Endothelial cell (in vitro differentiated cells): Measurements from ENCODE around the gene TMEM181. TPM values are rescaled to one million over a fixed set of nuclear protein-coding genes. Genes with fewer than 3 reads are reported as not detected.
"Not testable (repeated sequence)": the region's sequence is repeated elsewhere in the genome, so short reads cannot be mapped to it uniquely, and the experiment has no call there.

Experiments used
- DNase-seq: peaks from one replicate; pipeline ENCODE4 v3.0.0; 2021; ENCODE audit warnings: low spot score
- H3K27ac Mint-ChIP-seq: one replicate; pipeline ENCODE4 v1.8.0; 2021; ENCODE audit warnings: mixed read lengths, inconsistent platforms; ENCODE audit not compliant: unreplicated experiment
- H3K27me3 Mint-ChIP-seq: one replicate; pipeline ENCODE4 v1.8.0; 2021; ENCODE audit warnings: mild to moderate bottlenecking, moderate library complexity, mixed read lengths, inconsistent platforms; ENCODE audit not compliant: unreplicated experiment
- H3K36me3 Mint-ChIP-seq: one replicate; pipeline ENCODE4 v1.8.0; 2021; ENCODE audit warnings: mild to moderate bottlenecking, low read depth, mixed read lengths, inconsistent platforms; ENCODE audit not compliant: unreplicated experiment
- H3K4me1 Mint-ChIP-seq: one replicate; pipeline ENCODE4 v1.8.0; 2021; ENCODE audit warnings: mild to moderate bottlenecking, mixed read lengths, inconsistent platforms; ENCODE audit not compliant: unreplicated experiment
- H3K4me3 Mint-ChIP-seq: one replicate; pipeline ENCODE4 v1.8.0; 2021; ENCODE audit warnings: mild to moderate bottlenecking, mixed read lengths, inconsistent platforms; ENCODE audit not compliant: unreplicated experiment
- H3K9me3 Mint-ChIP-seq: one replicate; pipeline ENCODE4 v1.8.0; 2021; ENCODE audit warnings: mixed read lengths, inconsistent platforms; ENCODE audit not compliant: unreplicated experiment
- total RNA-seq: library from RNA; stranded (reverse); fragmentation: NEBNext Ultra II Directional; extraction: Animal tissue kit (Norgen Biotek cat#: 25700); gene quantifications from one replicate; pipeline ENCODE4 v1.2.1, GENCODE V29; 2021; ENCODE audit not compliant: unreplicated experiment
- TF ChIP-seq, protein P1 (sequence below): fragments of 200-600 bp; sonication (generic); IDR thresholded peaks from one replicate; pipeline ENCODE4 v1.5.0; 2021; ENCODE audit warnings: antibody characterized with exemption; ENCODE audit not compliant: unreplicated experiment

Gene TMEM181
- total RNA-seq, 1 donor from 2014 or later, result 29.5 TPM

DNA sequence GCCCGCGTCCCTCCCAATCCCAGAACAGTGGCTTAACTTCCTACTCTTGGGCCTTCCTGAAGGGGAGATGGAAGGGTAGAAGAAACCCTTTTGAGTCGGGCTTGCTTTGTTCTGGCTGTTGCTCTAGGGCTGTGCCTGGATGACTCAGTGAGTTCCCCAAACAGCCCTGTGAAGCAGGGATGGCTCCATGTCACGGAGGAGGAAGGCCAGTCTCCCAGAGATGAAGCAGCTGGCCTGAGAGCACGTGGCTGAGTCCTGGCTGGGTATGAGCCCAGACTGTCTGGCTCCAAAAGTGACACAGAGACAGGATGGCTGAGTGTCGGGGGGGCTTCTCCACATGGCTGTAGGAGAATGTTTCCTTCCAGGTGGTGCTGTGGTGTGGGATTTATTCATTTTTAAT, 94.6 kb downstream of the TMEM181 start:
- Mint-ChIP-seq H3K9me3 (no peaks in the 10 kb centered on the region), H3K27me3 (peaks cover 3% of the 10 kb centered on the region), H3K36me3 (no peaks in the 10 kb centered on the region), H3K4me1 (peaks cover 32% of the 10 kb centered on the region), H3K27ac (no peak overlapping the region), H3K4me3 (no peak overlapping the region)
- no peak for DNase-seq
- TF ChIP-seq, protein P1, sequence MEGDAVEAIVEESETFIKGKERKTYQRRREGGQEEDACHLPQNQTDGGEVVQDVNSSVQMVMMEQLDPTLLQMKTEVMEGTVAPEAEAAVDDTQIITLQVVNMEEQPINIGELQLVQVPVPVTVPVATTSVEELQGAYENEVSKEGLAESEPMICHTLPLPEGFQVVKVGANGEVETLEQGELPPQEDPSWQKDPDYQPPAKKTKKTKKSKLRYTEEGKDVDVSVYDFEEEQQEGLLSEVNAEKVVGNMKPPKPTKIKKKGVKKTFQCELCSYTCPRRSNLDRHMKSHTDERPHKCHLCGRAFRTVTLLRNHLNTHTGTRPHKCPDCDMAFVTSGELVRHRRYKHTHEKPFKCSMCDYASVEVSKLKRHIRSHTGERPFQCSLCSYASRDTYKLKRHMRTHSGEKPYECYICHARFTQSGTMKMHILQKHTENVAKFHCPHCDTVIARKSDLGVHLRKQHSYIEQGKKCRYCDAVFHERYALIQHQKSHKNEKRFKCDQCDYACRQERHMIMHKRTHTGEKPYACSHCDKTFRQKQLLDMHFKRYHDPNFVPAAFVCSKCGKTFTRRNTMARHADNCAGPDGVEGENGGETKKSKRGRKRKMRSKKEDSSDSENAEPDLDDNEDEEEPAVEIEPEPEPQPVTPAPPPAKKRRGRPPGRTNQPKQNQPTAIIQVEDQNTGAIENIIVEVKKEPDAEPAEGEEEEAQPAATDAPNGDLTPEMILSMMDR, result no peak

DNA sequence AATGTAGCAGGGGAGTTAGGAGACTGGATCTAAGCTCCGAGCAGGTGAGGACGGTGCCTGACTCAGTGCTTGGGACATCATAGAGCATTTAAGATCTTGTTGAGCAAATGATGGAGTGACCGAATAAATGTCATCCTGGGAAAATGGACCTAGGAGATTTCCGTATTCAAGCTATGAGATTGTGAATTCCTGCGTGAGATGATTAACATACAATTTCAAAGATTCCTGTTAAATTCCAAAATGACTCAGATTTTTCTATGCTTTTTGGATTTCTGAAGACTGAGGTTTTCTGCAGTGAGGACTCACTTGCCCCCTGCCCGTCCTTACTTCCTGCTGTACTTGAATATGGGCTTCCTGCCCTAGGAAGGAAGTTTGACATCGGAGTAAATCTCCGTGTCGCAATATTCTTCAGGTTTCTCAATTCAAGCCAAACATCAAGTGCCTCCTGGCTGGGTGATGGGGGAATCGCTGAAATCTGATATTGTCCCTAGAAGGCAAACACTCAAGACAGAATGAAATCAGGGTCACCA, 95.1 kb downstream of the TMEM181 start:
- TF ChIP-seq, protein P1, result no peak
- Mint-ChIP-seq H3K27me3 (peaks cover 3% of the 10 kb centered on the region), H3K9me3 (no peaks in the 10 kb centered on the region), H3K4me1 (peaks cover 32% of the 10 kb centered on the region), H3K4me3 (no peak overlapping the region), H3K36me3 (no peaks in the 10 kb centered on the region), H3K27ac (no peak overlapping the region)
- no peak for DNase-seq

DNA sequence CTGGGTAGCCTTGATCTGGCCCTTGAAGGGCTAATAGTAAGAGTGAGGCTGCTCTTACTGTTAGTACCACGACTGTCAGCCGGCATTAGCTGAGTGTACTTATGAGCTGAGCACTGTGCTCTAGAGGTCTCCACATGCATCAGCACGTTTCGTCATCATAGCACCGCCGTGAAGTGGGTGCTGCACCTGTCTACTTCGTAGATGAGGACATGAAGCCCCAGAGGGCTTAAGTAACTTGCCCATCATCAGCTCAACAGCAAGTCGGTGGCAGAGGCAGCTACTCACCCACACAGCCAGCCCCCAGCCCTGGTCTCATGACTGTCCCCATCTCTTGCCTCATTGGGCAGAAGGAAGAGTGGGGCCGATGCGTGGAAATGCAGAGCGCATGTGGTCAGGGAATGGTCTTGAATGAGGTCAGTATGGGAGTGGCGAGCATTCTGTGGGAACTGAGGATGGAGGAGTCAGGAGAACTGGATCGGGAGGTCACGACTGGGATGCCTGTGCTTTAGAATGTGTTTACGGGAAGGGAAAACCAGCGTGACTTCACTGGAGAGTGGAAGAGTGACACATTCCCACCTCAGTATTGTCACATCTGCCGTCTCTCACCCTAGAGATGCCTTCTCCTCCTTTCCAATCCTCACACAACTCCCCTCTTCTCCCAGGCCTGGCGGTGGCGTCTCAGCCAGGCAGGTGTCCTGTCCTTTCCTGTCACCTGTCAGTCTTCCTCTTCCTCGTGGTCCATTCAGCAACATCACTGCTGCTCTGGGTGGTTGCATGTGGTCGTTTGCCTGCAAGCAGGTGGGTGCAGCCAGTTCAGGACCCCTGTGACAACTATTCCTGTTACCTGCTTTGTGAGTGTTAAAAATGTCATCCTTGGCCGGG, 95.9 kb downstream of the TMEM181 start:
- TF ChIP-seq, protein P1, result no peak
- peaks cover 32% of the 10 kb centered on the region for H3K4me1 Mint-ChIP-seq
- no peak for DNase-seq
- H3K27me3 Mint-ChIP-seq, result peaks cover 3% of the 10 kb centered on the region
- H3K27ac Mint-ChIP-seq, result no peak overlapping the region
- H3K9me3 Mint-ChIP-seq, result no peaks in the 10 kb centered on the region
- no peaks in the 10 kb centered on the region for H3K36me3 Mint-ChIP-seq
- H3K4me3 Mint-ChIP-seq, result no peak overlapping the region

DNA sequence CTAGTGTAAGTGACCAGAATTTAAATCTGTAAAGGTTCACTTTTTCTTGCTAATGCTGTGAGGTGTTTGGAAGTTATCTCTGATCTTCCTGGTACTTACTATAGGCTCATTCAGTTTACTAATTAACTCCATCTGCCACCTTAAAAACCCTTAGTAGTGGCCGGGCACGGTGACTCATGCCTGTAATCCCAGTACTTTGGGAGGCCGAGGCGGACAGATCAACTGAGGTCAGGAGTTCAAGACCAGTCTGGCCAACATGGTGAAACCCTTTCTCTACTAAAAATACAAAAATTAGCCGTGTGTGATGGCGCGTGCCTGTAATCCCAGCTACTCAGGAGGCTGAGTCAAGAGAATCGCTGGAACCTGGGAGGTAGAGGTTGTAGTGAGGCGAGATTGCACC, 97.1 kb downstream of the TMEM181 start:
- not testable (repeated sequence) for H3K27me3 Mint-ChIP-seq

DNA sequence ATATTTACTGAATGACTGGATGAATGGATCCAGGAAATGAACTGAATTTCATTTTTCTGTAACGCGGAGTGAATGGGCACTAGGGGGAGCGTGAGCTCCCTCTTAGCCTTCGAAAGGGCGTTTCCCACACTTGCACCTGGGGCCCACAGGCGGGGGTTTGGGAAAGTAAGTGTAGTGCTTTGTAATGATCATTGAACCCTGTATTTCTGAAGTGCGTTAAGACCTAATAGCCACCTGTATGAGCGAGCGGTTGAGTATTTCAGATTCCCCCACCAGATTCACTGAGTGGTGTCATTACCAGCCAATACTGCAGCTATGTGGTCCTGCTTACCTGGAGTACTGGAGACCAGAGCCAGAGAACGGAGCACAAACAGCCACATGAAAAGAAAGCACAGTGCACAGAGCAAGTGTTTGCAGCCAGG, 100.5 kb downstream of the TMEM181 start:
- no peaks in the 10 kb centered on the region for H3K9me3 Mint-ChIP-seq
- no peak overlapping the region for H3K27ac Mint-ChIP-seq
- H3K4me1 Mint-ChIP-seq, result peaks cover 8% of the 10 kb centered on the region
- H3K36me3 Mint-ChIP-seq, result no peaks in the 10 kb centered on the region
- no peak overlapping the region for H3K4me3 Mint-ChIP-seq
- TF ChIP-seq, protein P1, result no peak
- H3K27me3 Mint-ChIP-seq, result peaks cover 3% of the 10 kb centered on the region
- DNase-seq, result no peak

More for the DNA sequence above, 97.1 kb downstream of the TMEM181 start:
- not testable (repeated sequence) for H3K4me3 Mint-ChIP-seq, DNase-seq, H3K36me3 Mint-ChIP-seq, H3K9me3 Mint-ChIP-seq, H3K27ac Mint-ChIP-seq
- peaks cover 32% of the 10 kb centered on the region for H3K4me1 Mint-ChIP-seq
